H1 (cell line): ENCODE results near the gene EHD4. TPM values are rescaled to one million over a fixed set of nuclear protein-coding genes. Genes with fewer than 3 reads are reported as not detected.

ENCODE experiments used
- ASH2L ChIP-seq: fragments of 200-600, 300-600 bp; sonication (generic); IDR thresholded peaks from one replicate; pipeline ENCODE4 v1.7.1; 2017; ENCODE audit warnings: low read length
- GTF2F1 ChIP-seq: IDR thresholded peaks from 2 replicates; pipeline ENCODE4 v1.6.1; 2012; ENCODE audit warnings: low read depth, low read length, improper control_type of control experiment, borderline replicate concordance
- SIN3A ChIP-seq, 2 experiments: IDR thresholded peaks in 1 of 2; conservative IDR thresholded peaks in 1 of 2; 2 replicates each; pipeline ENCODE4 v1.6.1; 2011 to 2012; ENCODE audit warnings: low read length in 2 of 2, improper control_type of control experiment in 1 of 2, low read depth in 1 of 2, mild to moderate bottlenecking in 1 of 2
- SP2 ChIP-seq: IDR thresholded peaks from 2 replicates; pipeline ENCODE4 v1.6.1; 2012; ENCODE audit warnings: mild to moderate bottlenecking, low read length, inconsistent platforms
- YY1 ChIP-seq: IDR thresholded peaks from 2 replicates; pipeline ENCODE4 v1.6.1; 2011; ENCODE audit warnings: low read depth, mild to moderate bottlenecking, low read length
- polyA plus RNA-seq, 7 experiments: library from polyadenylated mRNA; depleted of rRNA in 3 of 7; stranded (reverse) in 5 of 7; unstranded in 2 of 7; fragments of >200 nt in 5 of 7; fragments of 200-250 nt in 2 of 7; gene quantifications; 1 replicate in 5 of 7; 2 replicates in 1 of 7; 4 replicates in 1 of 7; pipeline versions ENCODE4 v1.2.1 to v1.2.3, GENCODE V29; 2011 to 2013; ENCODE audit warnings: missing spikeins in 2 of 7, mixed read lengths in 2 of 7
- total RNA-seq: library from RNA; stranded (reverse); fragmentation: NEBNext Ultra II Directional; extraction: Animal tissue kit (Norgen Biotek cat#: 25700); gene quantifications from 2 replicates; pipeline ENCODE4 v1.2.1, GENCODE V29; 2021

Gene EHD4
- total and polyA plus RNA-seq, 2 of the 8 experiments (the other 6 are each of a cell fraction or from before 2014, with no cell fraction given), result 17.5 to 24.5 TPM

GRCh38 chr15:41989573-41990242 is 17.4 kb upstream of the EHD4 start (continued):
- TF ChIP-seq SIN3A (conservative IDR thresholded peaks at IDR 0.05 in 1 of 2, IDR thresholded peaks at IDR 0.05 in 1 of 2; ENCODE audit: low read depth in 1 of 2, low read length in 2 of 2), result no peak
- no peak for TF ChIP-seq GTF2F1
- no peak for TF ChIP-seq SP2
- TF ChIP-seq YY1, result peak; percentile 77
- no peak for TF ChIP-seq ASH2L
